ENCODE data around the gene CCR3.

DNA sequence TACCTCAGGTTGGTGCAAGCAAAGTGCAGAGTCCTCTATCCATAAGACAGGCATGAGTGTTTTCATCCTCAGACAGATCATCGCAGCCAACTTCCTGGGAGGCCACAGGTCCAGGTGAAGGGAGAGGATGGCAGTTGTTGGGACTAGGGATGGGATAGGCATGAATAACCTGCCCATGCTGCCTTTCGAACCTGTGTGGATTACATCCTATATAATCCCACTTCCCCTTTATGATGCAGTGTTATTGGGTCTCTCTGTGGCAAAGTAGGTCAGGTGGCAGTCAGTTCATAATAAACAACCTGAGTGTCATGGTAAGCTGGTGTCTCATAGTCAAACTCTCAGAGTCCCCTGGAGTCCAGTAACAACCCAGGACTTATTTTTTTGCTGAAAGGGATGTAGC lies 40.4 kb downstream of the CCR3 start:
- TF ChIP-seq, protein P1, sequence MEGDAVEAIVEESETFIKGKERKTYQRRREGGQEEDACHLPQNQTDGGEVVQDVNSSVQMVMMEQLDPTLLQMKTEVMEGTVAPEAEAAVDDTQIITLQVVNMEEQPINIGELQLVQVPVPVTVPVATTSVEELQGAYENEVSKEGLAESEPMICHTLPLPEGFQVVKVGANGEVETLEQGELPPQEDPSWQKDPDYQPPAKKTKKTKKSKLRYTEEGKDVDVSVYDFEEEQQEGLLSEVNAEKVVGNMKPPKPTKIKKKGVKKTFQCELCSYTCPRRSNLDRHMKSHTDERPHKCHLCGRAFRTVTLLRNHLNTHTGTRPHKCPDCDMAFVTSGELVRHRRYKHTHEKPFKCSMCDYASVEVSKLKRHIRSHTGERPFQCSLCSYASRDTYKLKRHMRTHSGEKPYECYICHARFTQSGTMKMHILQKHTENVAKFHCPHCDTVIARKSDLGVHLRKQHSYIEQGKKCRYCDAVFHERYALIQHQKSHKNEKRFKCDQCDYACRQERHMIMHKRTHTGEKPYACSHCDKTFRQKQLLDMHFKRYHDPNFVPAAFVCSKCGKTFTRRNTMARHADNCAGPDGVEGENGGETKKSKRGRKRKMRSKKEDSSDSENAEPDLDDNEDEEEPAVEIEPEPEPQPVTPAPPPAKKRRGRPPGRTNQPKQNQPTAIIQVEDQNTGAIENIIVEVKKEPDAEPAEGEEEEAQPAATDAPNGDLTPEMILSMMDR (IDR thresholded peaks at IDR 0.05) = no peak
- no peak for TF ChIP-seq POLR2A (IDR thresholded peaks at IDR 0.05)

Measured in thyroid gland (tissue), 4 donors.